Rectal smooth muscle tissue (tissue), 1 donor: ENCODE data around the gene MEF2A.

Experiments used
- H3K27ac ChIP-seq: one replicate; pipeline ENCODE4 v1.7.0; 2013; ENCODE audit warnings: low read depth, low read length, inconsistent platforms
- H3K27me3 ChIP-seq: one replicate; pipeline ENCODE4 v1.7.0; 2013; ENCODE audit warnings: low read length; ENCODE audit not compliant: control insufficient read depth, insufficient read depth
- H3K36me3 ChIP-seq: one replicate; pipeline ENCODE4 v1.7.0; 2013; ENCODE audit warnings: low read length; ENCODE audit not compliant: control insufficient read depth, insufficient read depth
- H3K4me1 ChIP-seq: one replicate; pipeline ENCODE4 v1.7.0; 2013; ENCODE audit warnings: low read length; ENCODE audit not compliant: control insufficient read depth, insufficient read depth
- H3K4me3 ChIP-seq: one replicate; pipeline ENCODE4 v1.7.0; 2013; ENCODE audit warnings: low read length
- H3K9ac ChIP-seq: one replicate; pipeline ENCODE4 v1.7.0; 2013; ENCODE audit warnings: low read length

MEF2A gene

DNA sequence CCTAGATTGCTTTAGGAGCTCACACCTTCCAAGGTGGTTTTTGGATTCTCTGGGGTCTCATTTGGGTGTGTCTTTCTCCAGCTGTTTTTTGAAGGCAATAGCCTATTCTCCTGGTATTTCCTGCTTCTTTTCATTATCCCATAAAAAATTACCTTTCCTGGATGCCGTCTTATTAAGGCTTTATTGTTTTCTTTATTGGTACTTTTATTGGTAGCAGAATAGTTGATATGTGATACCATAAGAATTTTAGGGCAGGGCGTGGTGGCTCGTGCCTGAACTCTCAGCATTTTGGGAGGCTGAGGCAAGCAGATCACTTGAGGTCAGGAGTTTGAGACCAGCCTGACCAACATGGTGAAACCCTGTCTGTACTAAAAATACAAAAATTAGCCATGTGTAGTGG, 18.3 kb upstream of the MEF2A start:
- Histone ChIP-seq H3K36me3 (no peaks in the 10 kb centered on the region), H3K27me3 (no peaks in the 10 kb centered on the region), H3K27ac (no peak overlapping the region), H3K9ac (no peak overlapping the region), H3K4me3 (no peak overlapping the region), H3K4me1 (no peaks in the 10 kb centered on the region)

DNA sequence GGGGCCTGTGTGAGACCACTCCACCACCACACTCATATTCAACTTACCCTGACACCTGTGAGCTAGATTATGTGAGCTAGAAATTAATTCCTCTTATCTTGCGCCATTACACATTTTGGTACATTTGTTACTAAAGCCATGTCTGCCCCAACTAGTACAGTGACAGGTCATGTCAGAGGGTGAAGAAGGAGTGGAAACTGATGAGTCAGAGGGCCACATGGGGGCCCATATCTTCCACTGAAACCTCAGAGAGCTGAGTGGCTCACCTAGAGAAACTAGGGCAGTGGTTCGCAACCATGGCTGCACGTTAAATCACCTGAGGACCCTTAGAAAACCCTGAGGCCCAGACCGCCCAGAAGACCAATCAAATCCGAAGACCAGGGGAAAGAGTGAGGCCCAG, 15.7 kb upstream of the MEF2A start:
- no peaks in the 10 kb centered on the region for H3K4me1 ChIP-seq
- no peaks in the 10 kb centered on the region for H3K36me3 ChIP-seq
- H3K27me3 ChIP-seq, result no peaks in the 10 kb centered on the region
- H3K9ac ChIP-seq, result no peak overlapping the region
- H3K4me3 ChIP-seq, result no peak overlapping the region
- H3K27ac ChIP-seq, result no peak overlapping the region

DNA sequence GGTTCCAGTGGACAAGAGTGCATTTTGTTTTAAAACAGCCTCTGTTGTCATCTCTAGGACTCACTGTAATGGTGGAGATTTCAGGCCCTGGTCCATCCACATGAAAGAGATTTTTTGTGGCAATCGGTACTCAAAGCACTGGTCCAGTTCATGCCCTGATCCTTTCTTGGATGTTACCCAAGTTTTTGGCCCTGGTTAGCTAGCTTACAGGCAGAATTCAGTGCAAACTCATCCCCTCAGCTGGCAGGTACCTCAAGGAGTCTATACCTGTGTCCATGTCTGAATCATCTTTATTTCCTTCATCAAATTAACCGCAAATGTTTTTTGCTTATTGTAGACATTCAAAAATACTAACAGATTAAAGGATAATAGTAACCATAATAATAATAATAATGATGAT, 13.7 kb upstream of the MEF2A start:
- no peak overlapping the region for H3K4me3 ChIP-seq
- no peaks in the 10 kb centered on the region for H3K4me1 ChIP-seq
- H3K27ac ChIP-seq, result no peak overlapping the region
- H3K9ac ChIP-seq, result no peak overlapping the region
- H3K27me3 ChIP-seq, result no peaks in the 10 kb centered on the region
- no peaks in the 10 kb centered on the region for H3K36me3 ChIP-seq

DNA sequence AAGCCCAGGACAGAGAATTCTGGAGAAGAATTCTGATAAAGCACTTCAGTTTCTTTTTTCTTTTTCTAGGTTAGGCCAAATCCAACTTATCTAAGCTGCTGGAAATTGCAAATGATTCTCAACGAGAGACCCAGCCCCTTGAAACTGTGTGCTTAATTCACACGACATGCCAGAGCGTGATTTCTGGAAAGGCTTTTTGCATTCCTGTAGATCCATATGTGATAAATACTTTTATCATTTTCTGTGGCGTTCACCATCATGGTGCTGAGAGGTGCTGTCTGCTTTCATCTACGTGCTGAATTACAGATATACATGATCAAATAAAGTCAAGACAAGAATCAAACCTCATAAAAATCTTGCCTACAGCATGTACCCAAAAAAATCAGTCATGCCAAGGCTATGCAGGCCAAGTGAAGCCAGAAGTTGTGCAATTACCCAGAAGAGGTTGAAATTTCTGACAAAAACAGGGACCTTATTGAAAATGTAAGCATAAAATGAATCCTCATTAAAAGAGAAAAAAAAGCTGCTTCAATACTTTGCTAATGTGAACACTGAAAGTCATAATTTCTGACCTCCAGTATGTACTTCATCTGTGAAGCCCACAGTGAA, 10.8 kb upstream of the MEF2A start:
- Histone ChIP-seq H3K36me3 (no peaks in the 10 kb centered on the region), H3K27ac (no peak overlapping the region), H3K27me3 (no peaks in the 10 kb centered on the region), H3K4me1 (no peaks in the 10 kb centered on the region), H3K4me3 (no peak overlapping the region), H3K9ac (no peak overlapping the region)

DNA sequence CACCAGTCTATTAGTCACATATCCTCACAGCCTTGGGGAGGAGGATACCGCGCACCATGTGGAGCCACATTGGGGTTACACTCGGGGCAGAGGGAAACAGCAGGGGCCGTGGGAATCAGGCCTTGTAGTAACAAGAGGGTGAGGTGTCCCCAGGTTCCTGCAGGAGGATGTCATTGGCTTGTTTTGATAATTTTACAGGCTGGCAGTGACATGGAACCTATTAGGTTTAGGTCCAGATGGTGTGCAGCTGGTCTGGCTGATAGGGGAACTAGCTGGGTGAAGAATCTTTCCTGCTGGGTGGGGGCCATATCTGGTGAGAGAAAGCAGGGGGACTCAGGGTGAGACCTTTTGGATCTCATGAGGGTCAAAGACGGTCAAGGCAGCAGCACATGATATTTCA, 9.8 kb upstream of the MEF2A start:
- no peak overlapping the region for H3K4me3 ChIP-seq
- no peaks in the 10 kb centered on the region for H3K4me1 ChIP-seq
- H3K27ac ChIP-seq, result no peak overlapping the region
- no peaks in the 10 kb centered on the region for H3K27me3 ChIP-seq
- no peaks in the 10 kb centered on the region for H3K36me3 ChIP-seq
- H3K9ac ChIP-seq, result no peak overlapping the region

DNA sequence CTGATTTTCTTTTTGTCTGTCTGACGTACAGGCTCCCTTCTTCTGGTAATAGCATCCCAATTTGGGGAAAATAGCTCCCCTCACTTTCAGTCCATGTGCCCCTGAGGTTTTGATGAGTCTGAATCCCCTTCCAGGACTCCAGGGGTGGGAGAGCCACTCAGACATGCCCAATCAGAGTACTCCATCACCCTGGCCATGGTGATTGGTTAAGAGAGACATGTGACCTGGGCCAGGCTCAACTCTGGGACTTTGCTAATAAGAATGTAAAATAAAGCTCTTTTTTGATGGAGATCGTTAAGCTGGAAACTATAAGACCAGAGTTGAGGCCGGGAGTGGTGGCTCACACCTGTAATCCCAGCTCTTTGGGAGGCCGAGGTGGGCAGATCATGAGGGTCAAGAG, 9.2 kb upstream of the MEF2A start:
- H3K27me3 ChIP-seq, result no peaks in the 10 kb centered on the region
- H3K36me3 ChIP-seq, result no peaks in the 10 kb centered on the region
- H3K4me1 ChIP-seq, result no peaks in the 10 kb centered on the region
- H3K4me3 ChIP-seq, result no peak overlapping the region
- no peak overlapping the region for H3K9ac ChIP-seq
- H3K27ac ChIP-seq, result no peak overlapping the region

DNA sequence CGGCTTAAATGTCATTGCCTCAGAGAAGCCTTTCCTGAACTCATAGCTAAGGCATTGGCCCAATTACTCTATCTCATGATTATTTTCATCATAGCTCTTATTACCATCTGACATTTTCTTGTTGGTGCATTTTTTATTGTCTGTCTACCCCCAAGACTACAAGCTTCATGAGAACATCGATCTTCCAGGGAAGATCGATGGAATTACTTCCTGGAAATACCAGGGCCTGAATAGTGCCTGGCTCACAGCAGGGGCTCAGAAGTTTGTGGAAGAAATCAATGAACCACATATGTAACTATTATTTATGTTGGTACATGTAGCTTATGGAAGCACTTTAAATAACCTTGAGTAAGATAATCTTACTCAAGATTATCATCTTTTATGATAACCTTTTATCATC, 7.7 kb upstream of the MEF2A start:
- no peak overlapping the region for H3K4me3 ChIP-seq
- no peaks in the 10 kb centered on the region for H3K27me3 ChIP-seq
- no peaks in the 10 kb centered on the region for H3K36me3 ChIP-seq
- no peak overlapping the region for H3K9ac ChIP-seq
- no peaks in the 10 kb centered on the region for H3K4me1 ChIP-seq
- no peak overlapping the region for H3K27ac ChIP-seq

DNA sequence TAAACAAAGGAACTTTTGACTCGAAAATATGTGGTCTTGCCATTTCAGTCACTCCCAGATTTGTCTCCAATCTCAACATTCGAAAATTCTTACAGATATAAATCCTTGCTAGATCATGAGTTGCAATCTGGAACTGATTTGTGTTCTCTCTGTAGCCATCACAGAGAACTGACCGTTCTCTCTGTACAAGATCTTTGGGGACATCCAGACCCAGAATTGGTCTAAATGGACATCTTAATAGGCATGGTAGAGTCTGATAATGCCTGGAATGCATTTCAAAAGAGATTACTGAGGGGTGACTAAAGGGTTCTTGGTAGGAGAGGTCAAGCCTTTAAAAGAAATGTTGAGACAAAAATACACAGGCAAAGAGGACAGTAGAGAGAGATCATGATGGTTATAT, 7.2 kb upstream of the MEF2A start:
- Histone ChIP-seq H3K27ac (no peak overlapping the region), H3K27me3 (no peaks in the 10 kb centered on the region), H3K9ac (no peak overlapping the region), H3K4me1 (peaks cover 1% of the 10 kb centered on the region), H3K36me3 (no peaks in the 10 kb centered on the region), H3K4me3 (no peak overlapping the region)

DNA sequence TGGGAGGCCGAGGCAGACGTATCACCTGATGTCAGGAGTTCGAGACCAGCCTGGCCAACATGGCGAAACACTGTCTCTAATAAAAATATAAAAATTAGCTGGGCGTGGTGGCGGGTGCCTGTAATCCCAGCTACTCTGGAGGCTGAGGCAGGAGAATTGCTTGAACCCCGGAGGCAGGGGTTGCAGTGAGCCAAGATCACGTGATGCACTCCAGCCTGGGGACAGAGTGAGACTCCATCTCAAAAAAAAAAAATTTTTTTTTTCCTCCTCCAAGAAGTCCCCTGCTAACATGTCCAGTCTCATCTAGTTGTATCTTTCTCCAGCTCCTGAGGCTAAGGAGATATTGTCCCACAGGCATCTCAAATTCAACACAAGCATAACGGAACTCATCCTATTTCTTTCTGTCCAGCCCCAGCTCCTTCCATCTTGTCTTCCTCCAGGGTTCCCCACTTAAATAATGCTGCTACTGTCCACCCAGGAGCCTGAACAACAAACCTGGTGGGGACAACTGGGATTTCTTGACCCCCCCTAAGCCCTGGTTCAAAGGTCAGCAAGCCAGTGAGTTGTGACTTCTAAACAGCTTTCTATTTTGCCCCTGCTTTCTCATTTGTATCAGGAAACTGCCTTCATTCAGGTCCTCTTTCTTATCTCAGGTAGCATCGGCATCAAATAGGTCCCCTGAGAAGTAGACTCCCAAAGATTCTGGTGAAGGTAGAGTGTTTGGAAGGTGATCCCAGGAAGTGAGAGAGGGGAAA, 4.1 kb upstream of the MEF2A start:
- no peaks in the 10 kb centered on the region for H3K36me3 ChIP-seq
- peaks cover 13% of the 10 kb centered on the region for H3K4me1 ChIP-seq
- no peak overlapping the region for H3K4me3 ChIP-seq

DNA sequence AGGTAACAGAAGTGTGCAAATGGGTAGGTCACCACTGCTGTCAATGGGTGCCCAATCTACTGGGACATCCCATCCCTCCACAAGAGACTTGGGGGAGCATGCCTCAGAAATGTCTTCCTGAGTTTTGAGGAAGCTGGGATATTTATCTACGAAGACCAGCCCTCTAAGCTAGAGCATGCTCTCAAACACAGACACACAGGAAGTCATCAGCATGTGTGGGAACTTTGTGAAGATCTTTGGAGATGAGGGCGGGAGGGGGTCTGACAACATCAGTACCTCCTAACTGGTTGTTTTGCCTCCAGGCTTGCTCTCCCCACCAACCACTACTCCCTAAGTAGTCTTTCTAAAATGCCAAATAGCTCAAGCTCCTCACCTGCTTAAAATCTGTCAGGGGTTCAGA, 3.5 kb upstream of the MEF2A start:
- H3K27ac ChIP-seq, result no peak overlapping the region
- no peaks in the 10 kb centered on the region for H3K36me3 ChIP-seq
- no peaks in the 10 kb centered on the region for H3K27me3 ChIP-seq
- no peak overlapping the region for H3K9ac ChIP-seq
- peaks cover 15% of the 10 kb centered on the region for H3K4me1 ChIP-seq
- no peak overlapping the region for H3K4me3 ChIP-seq

More for the DNA sequence above, 4.1 kb upstream of the MEF2A start:
- H3K27me3 ChIP-seq, result no peaks in the 10 kb centered on the region
- H3K27ac ChIP-seq, result no peak overlapping the region
- H3K9ac ChIP-seq, result no peak overlapping the region

DNA sequence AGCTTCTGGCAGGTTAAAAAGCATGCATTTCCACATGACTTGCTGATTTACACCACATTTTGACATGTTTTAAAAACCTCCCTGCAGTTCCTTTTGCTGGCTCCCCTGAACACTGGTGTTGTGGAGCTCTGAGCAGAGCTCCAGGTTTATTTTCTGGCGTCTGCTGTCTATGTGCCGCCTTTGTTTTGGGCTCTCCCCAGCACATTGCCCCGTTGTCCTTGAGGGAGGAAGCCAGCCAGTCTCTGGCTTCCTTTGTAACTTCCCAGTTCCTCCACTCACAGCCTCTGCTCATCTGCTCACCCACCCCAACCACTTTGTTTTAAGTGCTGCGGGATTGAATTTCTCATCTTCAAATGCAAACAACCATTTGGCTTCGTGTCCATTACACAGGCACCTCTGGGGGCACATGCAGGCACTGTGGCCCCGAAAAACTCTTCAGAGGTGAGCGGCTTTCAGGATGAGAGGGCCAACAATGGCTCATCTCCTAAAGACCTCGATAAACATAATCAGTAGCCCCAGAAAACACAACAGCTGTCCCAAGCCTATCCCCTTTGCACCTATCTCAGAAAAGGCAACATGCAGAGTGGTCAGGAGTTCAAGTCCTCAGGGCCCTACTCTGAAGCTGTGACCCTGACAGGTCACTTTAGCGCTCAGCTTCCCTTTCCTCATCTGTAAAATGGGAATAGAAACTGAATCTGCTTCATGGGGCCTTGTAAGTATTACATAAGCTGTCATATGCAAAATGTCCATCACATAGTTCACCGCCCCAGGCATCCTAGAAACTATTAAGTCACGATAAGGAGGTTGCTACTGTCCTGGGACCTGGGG, 1.3 kb upstream of the MEF2A start:
- H3K4me1 ChIP-seq, result peaks cover 17% of the 10 kb centered on the region
- no peaks in the 10 kb centered on the region for H3K27me3 ChIP-seq
- peak overlapping the region; percentile 96 for H3K27ac ChIP-seq
- no peaks in the 10 kb centered on the region for H3K36me3 ChIP-seq
- H3K4me3 ChIP-seq, result peak overlapping the region; percentile 58
- H3K9ac ChIP-seq, result no peak overlapping the region

DNA sequence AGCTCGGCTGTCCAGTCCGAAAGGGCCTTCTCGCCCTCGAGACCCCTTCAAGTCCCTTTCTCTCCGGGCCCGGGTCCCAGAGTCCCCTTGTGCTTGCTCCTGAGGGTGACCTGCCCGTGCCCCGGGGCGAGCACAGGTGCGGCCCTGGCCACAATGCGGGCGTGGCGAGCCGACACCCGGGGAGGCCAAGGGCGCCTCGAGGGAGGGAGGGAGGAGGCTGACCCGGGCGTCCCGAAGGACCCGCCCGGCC, 810 bp upstream of the MEF2A start:
- Histone ChIP-seq H3K27me3 (no peaks in the 10 kb centered on the region), H3K27ac (peak overlapping the region; percentile 96), H3K9ac (no peak overlapping the region), H3K4me1 (peaks cover 17% of the 10 kb centered on the region), H3K4me3 (peak overlapping the region; percentile 58), H3K36me3 (no peaks in the 10 kb centered on the region)
